HepG2 (cell line): ENCODE measurements around the gene L3MBTL1. TPM values are rescaled to one million over a fixed set of nuclear protein-coding genes. Genes with fewer than 3 reads are reported as not detected.
A peak's percentile ranks its signal among the peaks of the same experiment; 100 is the strongest.

Experiments used
- ARHGAP35 ChIP-seq: sonication (generic); formaldehyde crosslinking; IDR thresholded peaks from 2 replicates; pipeline ENCODE4 v1.9.0; 2022; ENCODE audit warnings: mild to moderate bottlenecking, inconsistent platforms, moderate library complexity, missing genetic modification reagents, borderline replicate concordance
- FOXA3 ChIP-seq: IDR thresholded peaks from 2 replicates; pipeline ENCODE4 v1.6.1; 2016; ENCODE audit warnings: missing genetic modification reagents, missing compliant biosample characterization
- HNRNPK ChIP-seq: fragments of 200-400 bp; formaldehyde crosslinking; IDR thresholded peaks from 2 replicates; pipeline ENCODE4 v1.6.1; 2018; ENCODE audit warnings: low read length, low read depth, moderate library complexity, mild to moderate bottlenecking; ENCODE audit not compliant: poor library complexity, severe bottlenecking
- MYNN ChIP-seq: sonication (generic); formaldehyde crosslinking; IDR thresholded peaks from 2 replicates; pipeline ENCODE4 v1.4.0; 2020; ENCODE audit warnings: mild to moderate bottlenecking, low read depth, missing genetic modification reagents
- PHF5A ChIP-seq: IDR thresholded peaks from one replicate; pipeline ENCODE4 v1.6.1; 2018; ENCODE audit warnings: low read depth, missing genetic modification reagents; ENCODE audit not compliant: unreplicated experiment
- REL ChIP-seq: sonication (generic); formaldehyde crosslinking; conservative IDR thresholded peaks from 2 replicates; pipeline ENCODE4 v1.8.0; 2022; ENCODE audit warnings: mild to moderate bottlenecking, missing genetic modification reagents, moderate library complexity
- SOX6 ChIP-seq, 2 experiments: fragments of 450-650 bp in 1 of 2; sonication (generic) in 1 of 2; formaldehyde crosslinking in 1 of 2; IDR thresholded peaks; 2 replicates each; pipeline versions ENCODE4 v1.4.0 to v1.6.1; 2017 to 2020; ENCODE audit warnings: antibody characterized with exemption in 1 of 2, mild to moderate bottlenecking in 1 of 2, missing genetic modification reagents in 1 of 2
- SP5 ChIP-seq: IDR thresholded peaks from 2 replicates; pipeline ENCODE4 v1.6.1; 2016; ENCODE audit warnings: low read depth, borderline replicate concordance
- YEATS4 ChIP-seq: sonication (generic); formaldehyde crosslinking; IDR thresholded peaks from 2 replicates; pipeline ENCODE4 v1.4.0; 2020; ENCODE audit warnings: missing genetic modification reagents, borderline replicate concordance
- ZNF10 ChIP-seq: sonication (generic); formaldehyde crosslinking; IDR thresholded peaks from 2 replicates; pipeline ENCODE4 v1.4.0; 2020; ENCODE audit warnings: mild to moderate bottlenecking, low read depth, missing genetic modification reagents, borderline replicate concordance
- ZNF441 ChIP-seq: sonication (generic); formaldehyde crosslinking; IDR thresholded peaks from 2 replicates; pipeline ENCODE4 v1.7.0; 2021; ENCODE audit warnings: missing genetic modification reagents, borderline replicate concordance
- ZNF547 ChIP-seq: sonication (generic); formaldehyde crosslinking; IDR thresholded peaks from 2 replicates; pipeline ENCODE4 v1.5.1; 2020; ENCODE audit warnings: mild to moderate bottlenecking, missing genetic modification reagents
- ZNF749 ChIP-seq: sonication (generic); formaldehyde crosslinking; IDR thresholded peaks from 2 replicates; pipeline ENCODE4 v1.8.0; 2022; ENCODE audit warnings: mild to moderate bottlenecking, missing genetic modification reagents, moderate library complexity, borderline replicate concordance
- ZSCAN25 ChIP-seq: sonication (generic); formaldehyde crosslinking; IDR thresholded peaks from 2 replicates; pipeline ENCODE4 v1.8.0; 2022; ENCODE audit warnings: mild to moderate bottlenecking, missing genetic modification reagents
- polyA plus RNA-seq, 8 experiments: library from polyadenylated mRNA; depleted of rRNA in 3 of 8; stranded (reverse) in 7 of 8; unstranded in 1 of 8; fragments of >200 nt; fragmentation: Illumina TruSeq in 4 of 8; extraction: Trizol in 4 of 8; gene quantifications; 2 replicates each; pipeline versions ENCODE4 v1.2.1 to v1.2.3, GENCODE V29; 2011 to 2016; ENCODE audit warnings: low read depth in 4 of 8, missing spikeins in 1 of 8, mixed read lengths in 1 of 8; ENCODE audit not compliant: insufficient read depth in 1 of 8
- total RNA-seq, 5 experiments: library from RNA; depleted of rRNA; stranded (reverse); fragments of >200 nt; fragmentation: Illumina TruSeq; extraction: Trizol; gene quantifications; 2 replicates each; pipeline ENCODE4 v1.2.3, GENCODE V29; 2016; ENCODE audit warnings: low read depth in 1 of 5
- TF ChIP-seq, protein P1 (sequence below): sonication (generic); formaldehyde crosslinking; IDR thresholded peaks from 2 replicates; pipeline ENCODE4 v1.9.0; 2021; ENCODE audit warnings: missing genetic modification reagents, mild to moderate bottlenecking, borderline replicate concordance
- TF ChIP-seq, protein P2 (sequence below): fragments of 450-650 bp; IDR thresholded peaks from 2 replicates; pipeline ENCODE4 v1.6.1; 2017; ENCODE audit warnings: mild to moderate bottlenecking
- TF ChIP-seq, protein P3 (sequence below): sonication (generic); formaldehyde crosslinking; IDR thresholded peaks from 2 replicates; pipeline ENCODE4 v1.5.1; 2020; ENCODE audit warnings: missing genetic modification reagents, mild to moderate bottlenecking, borderline replicate concordance

The L3MBTL1 gene
- total and polyA plus RNA-seq, 2 of the 13 experiments (the other 11 are each of a cell fraction or from before 2014, with no cell fraction given): 9.0 to 17.8 TPM

DNA sequence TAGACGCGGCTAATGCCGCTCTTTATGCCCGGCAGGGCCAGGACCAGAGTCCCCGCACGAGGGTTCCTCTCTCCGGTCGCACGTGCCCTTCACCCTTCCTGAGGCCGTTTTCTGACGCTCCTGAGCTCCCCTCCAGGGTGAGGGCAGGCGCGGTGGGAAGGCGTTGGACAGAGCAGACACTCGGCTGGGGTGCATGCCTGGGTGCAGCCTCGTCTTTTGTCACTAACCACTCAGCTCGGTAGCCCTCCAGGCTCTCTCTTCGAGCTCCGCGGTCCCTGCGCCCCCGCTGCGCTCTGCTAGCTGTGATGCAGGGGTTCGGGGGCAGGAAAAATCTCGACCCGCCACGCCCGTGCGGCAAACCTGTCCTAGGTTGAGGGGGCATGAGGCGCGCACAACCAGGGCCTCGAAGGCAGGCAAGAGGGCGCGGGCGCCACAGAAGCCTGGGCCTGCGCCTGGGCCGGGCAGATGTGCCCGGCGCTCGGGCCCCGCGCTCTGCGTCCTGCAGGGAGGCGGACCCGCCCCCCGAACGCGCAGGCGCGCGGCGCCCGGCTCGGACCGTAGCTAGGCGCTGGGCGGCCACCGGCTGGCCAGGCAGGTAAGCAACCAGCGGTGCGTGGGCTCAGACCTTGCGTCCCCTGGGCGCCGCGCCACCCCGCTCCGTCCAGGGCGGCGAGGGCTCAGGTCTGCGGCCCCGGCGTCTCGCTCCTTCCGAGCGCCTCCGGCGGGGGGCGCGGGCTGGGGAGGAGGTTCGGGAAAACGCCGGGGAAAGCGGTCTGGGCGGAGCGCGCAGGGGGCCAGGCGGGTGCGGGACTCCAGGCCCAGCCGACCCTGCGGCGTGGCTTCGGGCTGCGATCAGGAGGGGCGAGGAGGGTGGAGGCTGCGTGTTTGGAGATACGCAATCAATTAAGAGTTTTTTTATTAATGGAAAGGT lies at the start of gene L3MBTL1 (continued):
- TF ChIP-seq, protein P1, sequence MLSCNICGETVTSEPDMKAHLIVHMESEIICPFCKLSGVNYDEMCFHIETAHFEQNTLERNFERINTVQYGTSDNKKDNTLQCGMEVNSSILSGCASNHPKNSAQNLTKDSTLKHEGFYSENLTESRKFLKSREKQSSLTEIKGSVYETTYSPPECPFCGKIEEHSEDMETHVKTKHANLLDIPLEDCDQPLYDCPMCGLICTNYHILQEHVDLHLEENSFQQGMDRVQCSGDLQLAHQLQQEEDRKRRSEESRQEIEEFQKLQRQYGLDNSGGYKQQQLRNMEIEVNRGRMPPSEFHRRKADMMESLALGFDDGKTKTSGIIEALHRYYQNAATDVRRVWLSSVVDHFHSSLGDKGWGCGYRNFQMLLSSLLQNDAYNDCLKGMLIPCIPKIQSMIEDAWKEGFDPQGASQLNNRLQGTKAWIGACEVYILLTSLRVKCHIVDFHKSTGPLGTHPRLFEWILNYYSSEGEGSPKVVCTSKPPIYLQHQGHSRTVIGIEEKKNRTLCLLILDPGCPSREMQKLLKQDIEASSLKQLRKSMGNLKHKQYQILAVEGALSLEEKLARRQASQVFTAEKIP (CRISPR knock-in tag): no peak
- no peak for TF ChIP-seq ZNF10 (CRISPR knock-in tag)
- TF ChIP-seq ZSCAN25 (CRISPR knock-in tag): peak; percentile 83
- peak; percentile 85; the same call in 1 of the 2 replicates for TF ChIP-seq ZNF441
- peak; percentile 86 for TF ChIP-seq HNRNPK
- 0 out of 2 replicates have a peak, but pooled peaks have one; percentile 14 for TF ChIP-seq SP5
- peak; percentile 96 for TF ChIP-seq ZNF547 (CRISPR knock-in tag)
- TF ChIP-seq PHF5A: peak; percentile 65
- peak; percentile 92 for TF ChIP-seq YEATS4
- peak; percentile 74; the same call in 1 of the 2 replicates for TF ChIP-seq ZNF749 (CRISPR knock-in tag)
- TF ChIP-seq, protein P2, sequence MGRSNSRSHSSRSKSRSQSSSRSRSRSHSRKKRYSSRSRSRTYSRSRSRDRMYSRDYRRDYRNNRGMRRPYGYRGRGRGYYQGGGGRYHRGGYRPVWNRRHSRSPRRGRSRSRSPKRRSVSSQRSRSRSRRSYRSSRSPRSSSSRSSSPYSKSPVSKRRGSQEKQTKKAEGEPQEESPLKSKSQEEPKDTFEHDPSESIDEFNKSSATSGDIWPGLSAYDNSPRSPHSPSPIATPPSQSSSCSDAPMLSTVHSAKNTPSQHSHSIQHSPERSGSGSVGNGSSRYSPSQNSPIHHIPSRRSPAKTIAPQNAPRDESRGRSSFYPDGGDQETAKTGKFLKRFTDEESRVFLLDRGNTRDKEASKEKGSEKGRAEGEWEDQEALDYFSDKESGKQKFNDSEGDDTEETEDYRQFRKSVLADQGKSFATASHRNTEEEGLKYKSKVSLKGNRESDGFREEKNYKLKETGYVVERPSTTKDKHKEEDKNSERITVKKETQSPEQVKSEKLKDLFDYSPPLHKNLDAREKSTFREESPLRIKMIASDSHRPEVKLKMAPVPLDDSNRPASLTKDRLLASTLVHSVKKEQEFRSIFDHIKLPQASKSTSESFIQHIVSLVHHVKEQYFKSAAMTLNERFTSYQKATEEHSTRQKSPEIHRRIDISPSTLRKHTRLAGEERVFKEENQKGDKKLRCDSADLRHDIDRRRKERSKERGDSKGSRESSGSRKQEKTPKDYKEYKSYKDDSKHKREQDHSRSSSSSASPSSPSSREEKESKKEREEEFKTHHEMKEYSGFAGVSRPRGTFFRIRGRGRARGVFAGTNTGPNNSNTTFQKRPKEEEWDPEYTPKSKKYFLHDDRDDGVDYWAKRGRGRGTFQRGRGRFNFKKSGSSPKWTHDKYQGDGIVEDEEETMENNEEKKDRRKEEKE: no peak
- no peak for TF ChIP-seq MYNN (CRISPR knock-in tag)
- TF ChIP-seq, protein P3, sequence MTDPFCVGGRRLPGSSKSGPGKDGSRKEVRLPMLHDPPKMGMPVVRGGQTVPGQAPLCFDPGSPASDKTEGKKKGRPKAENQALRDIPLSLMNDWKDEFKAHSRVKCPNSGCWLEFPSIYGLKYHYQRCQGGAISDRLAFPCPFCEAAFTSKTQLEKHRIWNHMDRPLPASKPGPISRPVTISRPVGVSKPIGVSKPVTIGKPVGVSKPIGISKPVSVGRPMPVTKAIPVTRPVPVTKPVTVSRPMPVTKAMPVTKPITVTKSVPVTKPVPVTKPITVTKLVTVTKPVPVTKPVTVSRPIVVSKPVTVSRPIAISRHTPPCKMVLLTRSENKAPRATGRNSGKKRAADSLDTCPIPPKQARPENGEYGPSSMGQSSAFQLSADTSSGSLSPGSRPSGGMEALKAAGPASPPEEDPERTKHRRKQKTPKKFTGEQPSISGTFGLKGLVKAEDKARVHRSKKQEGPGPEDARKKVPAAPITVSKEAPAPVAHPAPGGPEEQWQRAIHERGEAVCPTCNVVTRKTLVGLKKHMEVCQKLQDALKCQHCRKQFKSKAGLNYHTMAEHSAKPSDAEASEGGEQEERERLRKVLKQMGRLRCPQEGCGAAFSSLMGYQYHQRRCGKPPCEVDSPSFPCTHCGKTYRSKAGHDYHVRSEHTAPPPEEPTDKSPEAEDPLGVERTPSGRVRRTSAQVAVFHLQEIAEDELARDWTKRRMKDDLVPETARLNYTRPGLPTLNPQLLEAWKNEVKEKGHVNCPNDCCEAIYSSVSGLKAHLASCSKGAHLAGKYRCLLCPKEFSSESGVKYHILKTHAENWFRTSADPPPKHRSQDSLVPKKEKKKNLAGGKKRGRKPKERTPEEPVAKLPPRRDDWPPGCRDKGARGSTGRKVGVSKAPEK (CRISPR knock-in tag): no peak
- TF ChIP-seq FOXA3 (CRISPR knock-in tag): peak; percentile 7; the same call in 1 of the 2 replicates
- TF ChIP-seq REL (CRISPR knock-in tag): peak; percentile 66; the same call in 1 of the 2 replicates
- TF ChIP-seq SOX6 (IDR thresholded peaks at IDR 0.05): no peak
- peak; percentile 29; the same call in 1 of the 2 replicates for TF ChIP-seq SOX6 (CRISPR knock-in tag; IDR thresholded peaks at IDR 0.05)
- peak; percentile 25; the same call in 1 of the 2 replicates for TF ChIP-seq ARHGAP35 (CRISPR knock-in tag)
